DOHH2 (cell line): Measurements from ENCODE around the gene SIGLEC11.

ENCODE experiments used
- H3F3A ChIP-seq: fragments of 200-600 bp; sonication (generic), shearing (Covaris generic); 2 replicates; pipeline ENCODE4 v1.6.0; 2016; ENCODE audit warnings: antibody characterized with exemption, mild to moderate bottlenecking; ENCODE audit not compliant: control insufficient read depth, insufficient read depth
- H3K27ac ChIP-seq: fragments of 200-600 bp; sonication (generic); 2 replicates; pipeline ENCODE4 v1.5.1; 2014; ENCODE audit warnings: low read depth, mild to moderate bottlenecking, low read length, moderate library complexity
- H3K27me3 ChIP-seq: fragments of 200-600 bp; sonication (generic); 2 replicates; pipeline ENCODE4 v1.6.1; 2014; ENCODE audit warnings: mild to moderate bottlenecking, low read length, mixed read lengths; ENCODE audit not compliant: control insufficient read depth
- H3K36me3 ChIP-seq: fragments of 200-600 bp; sonication (generic); 2 replicates; pipeline ENCODE4 v1.6.1; 2014; ENCODE audit warnings: mild to moderate bottlenecking, low read length, moderate library complexity, mixed read lengths; ENCODE audit not compliant: control insufficient read depth
- H3K4me1 ChIP-seq: fragments of 200-600 bp; sonication (generic); 2 replicates; pipeline ENCODE4 v1.6.1; 2014; ENCODE audit warnings: mild to moderate bottlenecking, low read length, mixed read lengths; ENCODE audit not compliant: control insufficient read depth
- H3K4me2 ChIP-seq: fragments of 200-600 bp; sonication (generic); 2 replicates; pipeline ENCODE4 v1.6.0; 2014; ENCODE audit warnings: mild to moderate bottlenecking, low read length, moderate library complexity
- H3K4me3 ChIP-seq: fragments of 200-600 bp; sonication (generic); 2 replicates; pipeline ENCODE4 v1.5.1; 2014; ENCODE audit warnings: mild to moderate bottlenecking, low read length, mixed read lengths
- H3K79me2 ChIP-seq: fragments of 200-600 bp; sonication (generic); 2 replicates; pipeline ENCODE4 v1.6.1; 2014; ENCODE audit warnings: mild to moderate bottlenecking, low read length, mixed read lengths; ENCODE audit not compliant: control insufficient read depth
- H3K9me2 ChIP-seq: fragments of 200-600 bp; sonication (generic); replicated peaks from 2 replicates; pipeline ENCODE4 v1.6.1; 2014; ENCODE audit warnings: mild to moderate bottlenecking, low read length, mixed read lengths; ENCODE audit not compliant: control insufficient read depth
- H3K9me3 ChIP-seq: fragments of 200-600 bp; sonication (generic); 2 replicates; pipeline ENCODE4 v1.6.1; 2014; ENCODE audit warnings: antibody characterized with exemption, low read length, mixed read lengths; ENCODE audit not compliant: control insufficient read depth, insufficient read depth
- H4K20me1 ChIP-seq: fragments of 200-600 bp; sonication (generic); 2 replicates; pipeline ENCODE4 v1.6.0; 2014; ENCODE audit warnings: low read depth, mild to moderate bottlenecking, antibody characterized with exemption, low read length, moderate library complexity; ENCODE audit not compliant: control insufficient read depth, insufficient read depth
- CTCF ChIP-seq: fragments of 200-600 bp; sonication (generic); IDR thresholded peaks from one replicate; pipeline ENCODE4 v1.5.1; 2014; ENCODE audit warnings: antibody characterized with exemption, mild to moderate bottlenecking, low read depth, low read length; ENCODE audit not compliant: poor library complexity, severe bottlenecking
- EZH2phosphoT487 ChIP-seq: fragments of 200-600 bp; sonication (generic); IDR thresholded peaks from 2 replicates; pipeline ENCODE4 v1.6.1; 2017; ENCODE audit warnings: borderline replicate concordance, mild to moderate bottlenecking, antibody characterized with exemption, low read length, moderate library complexity, mixed read lengths

Gene SIGLEC11

DNA sequence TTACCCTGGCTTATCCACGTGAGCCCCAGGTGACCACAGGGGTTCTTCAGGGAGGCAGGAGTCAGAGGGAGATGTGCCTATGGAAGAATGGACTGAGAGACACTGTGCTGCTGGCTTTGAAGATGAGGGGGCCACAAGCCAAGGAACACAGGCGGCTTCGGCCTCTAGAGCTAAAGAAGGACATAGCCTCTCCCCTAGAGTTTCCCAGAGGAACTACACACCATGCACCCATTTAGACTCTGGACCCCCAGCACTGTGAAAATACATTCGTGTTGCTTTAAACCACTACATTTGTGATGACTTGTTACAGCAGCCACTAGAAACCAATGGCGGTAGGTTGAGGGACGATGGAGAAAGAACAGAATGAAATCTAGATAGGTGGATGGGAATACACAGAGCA is 45.7 kb downstream of the SIGLEC11 start:
- H4K20me1 ChIP-seq, result peaks cover 25% of the 10 kb centered on the region; the same call in 1 of the 2 replicates
- peaks cover 34% of the 10 kb centered on the region for H3K4me1 ChIP-seq
- peaks cover 82% of the 10 kb centered on the region for H3K36me3 ChIP-seq

DNA sequence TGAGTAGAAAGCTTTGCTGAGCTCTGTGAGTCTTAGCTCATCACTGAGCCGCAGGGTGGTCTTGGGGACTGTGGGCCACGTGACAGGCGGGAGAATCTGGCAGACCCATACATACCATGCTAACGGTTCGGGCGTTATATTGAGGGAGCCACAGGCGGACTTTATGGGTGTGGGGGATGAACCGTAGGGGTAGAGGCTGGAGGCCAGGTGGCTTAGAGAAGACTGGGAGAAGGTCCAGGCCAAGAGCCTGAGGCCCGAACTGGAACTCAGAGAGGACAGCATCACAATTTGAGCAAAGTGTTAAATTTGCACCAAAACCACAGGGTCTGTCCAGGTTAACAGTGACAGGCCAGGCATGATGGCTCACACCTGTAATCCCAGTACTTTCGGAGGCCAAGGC is 47.3 kb downstream of the SIGLEC11 start:
- peaks cover 91% of the 10 kb centered on the region for H3K36me3 ChIP-seq

More for the DNA sequence above, 45.7 kb downstream of the SIGLEC11 start:
- no peak overlapping the region for H3K4me2 ChIP-seq
- no peaks in the 10 kb centered on the region for H3K27me3 ChIP-seq
- H3K9me2 ChIP-seq, result no peaks in the 10 kb centered on the region
- peaks cover 91% of the 10 kb centered on the region for H3K79me2 ChIP-seq
- H3K4me3 ChIP-seq, result no peak overlapping the region
- TF ChIP-seq CTCF, result peak; percentile 39
- no peak for TF ChIP-seq EZH2phosphoT487
- H3K27ac ChIP-seq, result no peak overlapping the region
- H3F3A ChIP-seq, result 0 out of 2 replicates have a peak, but pooled peaks cover 2% of the 10 kb centered on the region
- no peaks in the 10 kb centered on the region for H3K9me3 ChIP-seq

GRCh38 chr19:49912965-49913685 is 47.8 kb downstream of the SIGLEC11 start:
- Histone ChIP-seq H3K27me3 (no peaks in the 10 kb centered on the region), H3K4me3 (no peak overlapping the region), H4K20me1 (peaks cover 26% of the 10 kb centered on the region; the same call in 1 of the 2 replicates), H3K79me2 (peaks cover 92% of the 10 kb centered on the region), H3K36me3 (peaks cover 92% of the 10 kb centered on the region), H3K4me2 (no peak overlapping the region), H3K4me1 (peaks cover 56% of the 10 kb centered on the region), H3K27ac (no peak overlapping the region), H3K9me2 (no peaks in the 10 kb centered on the region), H3F3A (0 out of 2 replicates have a peak, but pooled peaks cover 2% of the 10 kb centered on the region), H3K9me3 (no peaks in the 10 kb centered on the region)
- TF ChIP-seq EZH2phosphoT487, result no peak
- peak; percentile 56 for TF ChIP-seq CTCF

More for the DNA sequence above, 47.3 kb downstream of the SIGLEC11 start:
- no peak overlapping the region for H3K4me2 ChIP-seq
- H3K4me1 ChIP-seq, result peaks cover 50% of the 10 kb centered on the region
- peaks cover 25% of the 10 kb centered on the region; the same call in 1 of the 2 replicates for H4K20me1 ChIP-seq
- no peaks in the 10 kb centered on the region for H3K9me2 ChIP-seq
- peaks cover 92% of the 10 kb centered on the region for H3K79me2 ChIP-seq
- H3F3A ChIP-seq, result 0 out of 2 replicates have a peak, but pooled peaks cover 2% of the 10 kb centered on the region
- no peaks in the 10 kb centered on the region for H3K27me3 ChIP-seq
- no peak for TF ChIP-seq EZH2phosphoT487
- TF ChIP-seq CTCF, result no peak
- H3K4me3 ChIP-seq, result no peak overlapping the region
- no peak overlapping the region for H3K27ac ChIP-seq
- H3K9me3 ChIP-seq, result no peaks in the 10 kb centered on the region
